ENCODE measurements around the gene TAS2R19.

GRCh38 chr12:10974965-10975364 is 47.5 kb downstream of the TAS2R19 start:
- no peak for TF ChIP-seq POLR2A (IDR thresholded peaks at IDR 0.05)
- TF ChIP-seq, protein P1, sequence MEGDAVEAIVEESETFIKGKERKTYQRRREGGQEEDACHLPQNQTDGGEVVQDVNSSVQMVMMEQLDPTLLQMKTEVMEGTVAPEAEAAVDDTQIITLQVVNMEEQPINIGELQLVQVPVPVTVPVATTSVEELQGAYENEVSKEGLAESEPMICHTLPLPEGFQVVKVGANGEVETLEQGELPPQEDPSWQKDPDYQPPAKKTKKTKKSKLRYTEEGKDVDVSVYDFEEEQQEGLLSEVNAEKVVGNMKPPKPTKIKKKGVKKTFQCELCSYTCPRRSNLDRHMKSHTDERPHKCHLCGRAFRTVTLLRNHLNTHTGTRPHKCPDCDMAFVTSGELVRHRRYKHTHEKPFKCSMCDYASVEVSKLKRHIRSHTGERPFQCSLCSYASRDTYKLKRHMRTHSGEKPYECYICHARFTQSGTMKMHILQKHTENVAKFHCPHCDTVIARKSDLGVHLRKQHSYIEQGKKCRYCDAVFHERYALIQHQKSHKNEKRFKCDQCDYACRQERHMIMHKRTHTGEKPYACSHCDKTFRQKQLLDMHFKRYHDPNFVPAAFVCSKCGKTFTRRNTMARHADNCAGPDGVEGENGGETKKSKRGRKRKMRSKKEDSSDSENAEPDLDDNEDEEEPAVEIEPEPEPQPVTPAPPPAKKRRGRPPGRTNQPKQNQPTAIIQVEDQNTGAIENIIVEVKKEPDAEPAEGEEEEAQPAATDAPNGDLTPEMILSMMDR (IDR thresholded peaks at IDR 0.05) = no peak
